ENCODE data around the gene CHEK2.

GRCh38 chr22:28736301-28737155 is 5.1 kb downstream of the CHEK2 start:
- TF ChIP-seq, protein P1, sequence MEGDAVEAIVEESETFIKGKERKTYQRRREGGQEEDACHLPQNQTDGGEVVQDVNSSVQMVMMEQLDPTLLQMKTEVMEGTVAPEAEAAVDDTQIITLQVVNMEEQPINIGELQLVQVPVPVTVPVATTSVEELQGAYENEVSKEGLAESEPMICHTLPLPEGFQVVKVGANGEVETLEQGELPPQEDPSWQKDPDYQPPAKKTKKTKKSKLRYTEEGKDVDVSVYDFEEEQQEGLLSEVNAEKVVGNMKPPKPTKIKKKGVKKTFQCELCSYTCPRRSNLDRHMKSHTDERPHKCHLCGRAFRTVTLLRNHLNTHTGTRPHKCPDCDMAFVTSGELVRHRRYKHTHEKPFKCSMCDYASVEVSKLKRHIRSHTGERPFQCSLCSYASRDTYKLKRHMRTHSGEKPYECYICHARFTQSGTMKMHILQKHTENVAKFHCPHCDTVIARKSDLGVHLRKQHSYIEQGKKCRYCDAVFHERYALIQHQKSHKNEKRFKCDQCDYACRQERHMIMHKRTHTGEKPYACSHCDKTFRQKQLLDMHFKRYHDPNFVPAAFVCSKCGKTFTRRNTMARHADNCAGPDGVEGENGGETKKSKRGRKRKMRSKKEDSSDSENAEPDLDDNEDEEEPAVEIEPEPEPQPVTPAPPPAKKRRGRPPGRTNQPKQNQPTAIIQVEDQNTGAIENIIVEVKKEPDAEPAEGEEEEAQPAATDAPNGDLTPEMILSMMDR (IDR thresholded peaks at IDR 0.05; ENCODE audit: low read length) = no peak
- TF ChIP-seq EZH2 (optimal IDR thresholded peaks at IDR 0.05; ENCODE audit: low read depth, low read length) = no peak
